ENCODE measurements around the gene TDRKH. TPM values are rescaled to one million over a fixed set of nuclear protein-coding genes. Genes with fewer than 3 reads are reported as not detected.

The TDRKH gene
- total RNA-seq, 4 donors from 2014 or later, result 3.2 to 4.9 (median 4.1) TPM

DNA sequence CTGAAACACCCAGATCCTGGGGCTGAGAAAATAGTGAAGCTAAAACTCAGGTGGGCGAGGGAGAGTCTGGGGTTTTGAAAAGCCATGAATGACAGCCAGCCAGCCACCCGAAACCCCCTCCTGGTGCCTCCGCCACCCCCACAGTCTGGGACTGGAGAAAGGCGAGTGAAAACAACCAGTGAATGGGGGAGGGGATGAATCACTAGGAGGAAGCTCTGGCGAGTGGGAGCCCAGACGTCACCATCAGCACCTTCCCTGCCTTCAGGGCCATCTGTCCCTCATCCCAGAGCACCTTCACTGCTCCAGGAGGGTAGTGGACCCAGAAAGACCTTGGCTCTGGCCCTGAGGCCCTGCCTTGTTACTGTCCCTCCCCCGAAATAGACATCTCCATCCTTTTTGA, 32.1 kb upstream of the TDRKH start:
- TF ChIP-seq, protein P1, sequence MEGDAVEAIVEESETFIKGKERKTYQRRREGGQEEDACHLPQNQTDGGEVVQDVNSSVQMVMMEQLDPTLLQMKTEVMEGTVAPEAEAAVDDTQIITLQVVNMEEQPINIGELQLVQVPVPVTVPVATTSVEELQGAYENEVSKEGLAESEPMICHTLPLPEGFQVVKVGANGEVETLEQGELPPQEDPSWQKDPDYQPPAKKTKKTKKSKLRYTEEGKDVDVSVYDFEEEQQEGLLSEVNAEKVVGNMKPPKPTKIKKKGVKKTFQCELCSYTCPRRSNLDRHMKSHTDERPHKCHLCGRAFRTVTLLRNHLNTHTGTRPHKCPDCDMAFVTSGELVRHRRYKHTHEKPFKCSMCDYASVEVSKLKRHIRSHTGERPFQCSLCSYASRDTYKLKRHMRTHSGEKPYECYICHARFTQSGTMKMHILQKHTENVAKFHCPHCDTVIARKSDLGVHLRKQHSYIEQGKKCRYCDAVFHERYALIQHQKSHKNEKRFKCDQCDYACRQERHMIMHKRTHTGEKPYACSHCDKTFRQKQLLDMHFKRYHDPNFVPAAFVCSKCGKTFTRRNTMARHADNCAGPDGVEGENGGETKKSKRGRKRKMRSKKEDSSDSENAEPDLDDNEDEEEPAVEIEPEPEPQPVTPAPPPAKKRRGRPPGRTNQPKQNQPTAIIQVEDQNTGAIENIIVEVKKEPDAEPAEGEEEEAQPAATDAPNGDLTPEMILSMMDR (IDR thresholded peaks at IDR 0.05), result no peak
- ATAC-seq (ENCODE audit: low FRiP score) (no peak), DNase-seq (ENCODE audit: low spot score) (no peak)

- no peak for DNase-seq (ENCODE audit: low spot score)
- ATAC-seq (ENCODE audit: low FRiP score), result no peak
- TF ChIP-seq, protein P1 (IDR thresholded peaks at IDR 0.05), result no peak
These were observed 30.6 kb upstream of the TDRKH start for GRCh38 chr1:151820940-151821339.

DNA sequence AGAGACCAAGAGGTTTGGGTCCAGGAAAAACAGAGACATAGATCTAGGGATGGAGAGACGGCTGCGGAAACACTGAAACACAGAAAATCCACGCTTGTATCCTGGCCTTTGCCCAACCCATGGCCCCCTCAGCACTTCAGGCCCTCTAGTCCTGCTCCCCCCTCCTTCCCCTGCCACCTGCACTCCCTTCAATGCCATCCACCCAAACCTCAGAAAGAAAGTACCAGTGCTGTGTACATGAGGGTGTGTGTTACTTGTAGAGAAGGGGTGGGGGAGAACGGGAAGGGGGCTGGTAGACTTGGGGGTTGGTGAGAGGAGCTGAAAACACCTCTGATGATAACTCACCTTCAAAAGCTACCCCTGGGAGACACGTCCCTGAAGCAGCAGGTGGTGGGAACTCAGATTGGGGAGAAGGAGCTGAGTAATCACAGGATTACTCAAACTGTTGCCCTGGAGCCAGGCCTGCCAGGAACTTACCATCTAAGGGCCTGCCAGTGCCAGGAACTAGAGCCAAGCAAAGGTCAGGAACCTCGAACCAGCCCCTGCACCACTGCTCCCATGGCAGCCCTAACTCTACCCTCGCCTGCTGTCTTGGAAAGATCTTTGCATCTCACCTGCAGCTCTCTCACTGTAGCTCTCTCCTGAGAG, 29.8 kb upstream of the TDRKH start:
- ATAC-seq (ENCODE audit: low FRiP score), result peak; percentile 82
- DNase-seq (ENCODE audit: low spot score), result no peak
- TF ChIP-seq, protein P1 (IDR thresholded peaks at IDR 0.05), result no peak

- TF ChIP-seq, protein P1 (IDR thresholded peaks at IDR 0.05), result no peak
These were observed 29.0 kb upstream of the TDRKH start for GRCh38 chr1:151819227-151819835.

DNA sequence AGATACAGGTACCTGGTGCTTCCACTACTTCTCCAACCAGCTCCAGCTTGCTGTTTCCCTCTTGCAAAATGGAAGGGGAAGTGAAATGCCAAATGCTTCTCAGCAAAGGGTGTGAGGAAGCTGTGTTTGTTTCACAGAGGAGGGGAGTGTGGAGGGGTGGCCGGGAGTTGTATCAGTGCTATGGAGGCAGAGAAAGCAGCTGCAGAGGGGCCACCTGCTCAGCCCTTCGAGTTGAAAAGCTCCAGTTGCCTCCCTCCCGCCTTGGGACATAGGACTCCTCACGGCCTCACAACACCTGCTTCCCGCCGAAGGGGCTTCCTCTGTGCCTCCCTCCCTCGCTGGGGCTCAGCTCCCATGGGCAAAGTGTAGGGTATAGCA, 27.0 kb upstream of the TDRKH start:
- ATAC-seq (ENCODE audit: low FRiP score), result no peak
- DNase-seq (ENCODE audit: low spot score), result no peak
- TF ChIP-seq, protein P1 (IDR thresholded peaks at IDR 0.05), result no peak

More at GRCh38 chr1:151819227-151819835, 29.0 kb upstream of the TDRKH start:
- no peak for ATAC-seq (ENCODE audit: low FRiP score)
- DNase-seq (ENCODE audit: low spot score), result no peak

DNA sequence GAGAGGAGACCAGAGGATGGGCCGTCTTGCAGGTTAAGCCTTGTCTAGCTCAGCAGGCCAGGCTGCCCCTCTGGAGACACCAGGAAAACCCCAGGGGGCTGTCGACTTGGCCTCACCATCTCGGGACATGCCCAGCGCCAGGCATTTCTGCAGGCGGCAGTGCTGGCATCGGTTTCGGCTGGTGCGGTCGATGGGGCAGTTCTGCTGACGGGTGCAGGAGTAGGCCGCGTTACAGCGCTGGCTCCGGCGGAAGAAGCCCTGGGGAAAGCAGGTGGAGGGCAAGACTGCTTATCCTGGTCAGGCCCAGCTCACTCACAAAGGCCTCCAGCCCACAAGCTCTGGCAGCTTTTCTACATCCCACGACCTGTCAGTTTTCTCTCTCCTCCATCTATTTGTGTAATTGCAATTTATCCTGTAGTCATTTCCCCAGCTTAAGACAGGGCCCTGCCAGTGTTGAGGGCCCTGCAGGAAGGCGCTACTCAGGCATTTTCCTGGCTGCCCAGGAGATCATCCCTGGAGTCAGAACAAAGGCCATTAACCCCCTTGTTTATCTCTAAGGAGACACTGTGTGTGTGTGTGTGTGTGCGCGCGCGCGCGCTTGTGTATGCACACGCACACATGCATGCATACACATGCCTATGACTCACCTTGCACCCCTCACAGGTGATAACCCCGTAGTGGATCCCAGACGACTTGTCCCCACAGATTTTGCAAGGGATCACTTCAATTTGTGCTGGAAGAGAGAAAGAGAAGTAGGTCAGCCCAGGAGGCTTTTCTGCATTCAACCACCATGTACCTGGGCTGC, 26.4 kb upstream of the TDRKH start:
- no peak for DNase-seq (ENCODE audit: low spot score)
- TF ChIP-seq, protein P1 (IDR thresholded peaks at IDR 0.05), result no peak
- no peak for ATAC-seq (ENCODE audit: low FRiP score)
